Immature natural killer cell (primary cell): ENCODE measurements around the gene HSDL1. TPM values are rescaled to one million over a fixed set of nuclear protein-coding genes. Genes with fewer than 3 reads are reported as not detected.
A peak's percentile ranks its signal among the peaks of the same experiment; 100 is the strongest.
"Not testable (repeated sequence)": the region's sequence is repeated elsewhere in the genome, so short reads cannot be mapped to it uniquely, and the experiment has no call there.

ENCODE experiments used
- DNase-seq, 3 donors: peaks; one replicate each; pipeline ENCODE4 v3.0.0; 2022; ENCODE audit warnings: mixed read lengths in 1 of 3
- H3K27ac Mint-ChIP-seq, 6 donors: one replicate each; pipeline ENCODE4 v1.8.0; 2020; ENCODE audit warnings: mixed read lengths in 6 of 6, mild to moderate bottlenecking in 5 of 6, inconsistent platforms in 4 of 6, moderate library complexity in 3 of 6
- H3K27me3 Mint-ChIP-seq, 3 donors: one replicate each; pipeline ENCODE4 v1.8.0; 2020 to 2021; ENCODE audit warnings: low read depth in 3 of 3, mild to moderate bottlenecking in 3 of 3, mixed read lengths in 3 of 3, moderate library complexity in 3 of 3, inconsistent platforms in 1 of 3
- H3K36me3 Mint-ChIP-seq, 3 donors: one replicate each; pipeline ENCODE4 v1.8.0; 2020; ENCODE audit warnings: mixed read lengths in 3 of 3, inconsistent platforms in 2 of 3, mild to moderate bottlenecking in 2 of 3
- H3K4me1 Mint-ChIP-seq, 2 donors: one replicate each; pipeline ENCODE4 v1.8.0; 2020; ENCODE audit warnings: inconsistent platforms in 2 of 2, mild to moderate bottlenecking in 2 of 2, mixed read lengths in 2 of 2, moderate library complexity in 1 of 2
- H3K4me3 Mint-ChIP-seq, 5 donors: one replicate each; pipeline ENCODE4 v1.8.0; 2020; ENCODE audit warnings: mild to moderate bottlenecking in 5 of 5, mixed read lengths in 5 of 5, inconsistent platforms in 3 of 5, moderate library complexity in 3 of 5
- H3K9me3 Mint-ChIP-seq, 6 donors: one replicate each; pipeline ENCODE4 v1.8.0; 2020; ENCODE audit warnings: mild to moderate bottlenecking in 6 of 6, mixed read lengths in 6 of 6, inconsistent platforms in 4 of 6, moderate library complexity in 3 of 6
- polyA plus RNA-seq, 3 donors: library from polyadenylated mRNA; unstranded; fragments of 300-500 nt; fragmentation: Illumina TruSeq; gene quantifications; one replicate each; pipeline ENCODE4 v1.2.3, GENCODE V29; 2021

HSDL1 gene
- polyA plus RNA-seq, 3 donors from 2014 or later: 6.9 to 13.8 (median 12.2) TPM

DNA sequence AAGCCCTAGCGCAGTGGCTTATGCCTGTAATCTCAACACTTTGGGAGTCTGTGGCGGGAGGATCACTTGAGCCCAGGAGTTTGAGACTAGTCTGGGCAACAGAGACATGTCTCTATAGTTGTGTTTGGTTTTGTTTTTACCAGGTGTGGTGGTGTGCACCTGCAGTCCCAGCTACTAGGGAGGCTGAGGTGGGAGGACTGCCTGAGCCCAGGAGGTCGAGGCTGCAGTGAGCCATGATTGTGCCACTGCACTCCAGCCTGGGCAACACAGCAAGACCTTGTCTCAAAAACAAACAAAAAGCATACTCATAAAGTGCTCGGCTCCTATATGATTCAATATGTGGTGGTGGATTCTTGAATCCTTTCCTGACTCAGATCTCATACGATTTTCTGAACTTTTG is 26.7 kb downstream of the HSDL1 start:
- not testable (repeated sequence) for H3K36me3 Mint-ChIP-seq, H3K9me3 Mint-ChIP-seq, H3K27me3 Mint-ChIP-seq, DNase-seq
- Mint-ChIP-seq H3K4me3 (peak overlapping the region; percentile 42 to 70 (median 61)), H3K27ac (peak overlapping the region in 2 of 6 donors; percentile 45 to 49), H3K4me1 (peaks cover 22 to 26% of the 10 kb centered on the region in 2 donors)

DNA sequence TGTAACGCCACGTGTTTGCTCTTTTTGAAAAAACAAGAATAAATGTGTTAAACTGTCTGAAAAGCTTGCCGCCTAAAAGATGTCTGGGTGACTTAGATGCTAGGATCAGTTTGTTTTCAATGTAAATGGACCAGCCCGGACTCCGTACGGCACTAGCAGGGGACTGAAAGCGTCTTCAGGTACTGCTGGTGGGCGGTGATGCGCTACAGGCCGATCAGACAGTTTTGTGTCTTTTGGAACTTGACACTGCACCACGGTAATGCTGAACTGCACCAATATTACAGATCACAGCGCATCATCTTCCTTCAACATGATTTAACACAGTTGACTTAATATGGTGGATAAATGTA is 27.5 kb downstream of the HSDL1 start:
- peak overlapping the region; percentile 88 to 95 (median 91) for H3K4me3 Mint-ChIP-seq
- no peaks in the 10 kb centered on the region for H3K36me3 Mint-ChIP-seq
- peaks cover 23 to 26% of the 10 kb centered on the region in 2 donors for H3K4me1 Mint-ChIP-seq
- no peak for DNase-seq
- peaks cover 3 to 8% (median 7%) of the 10 kb centered on the region in 3 donors for H3K27me3 Mint-ChIP-seq
- no peaks in the 10 kb centered on the region for H3K9me3 Mint-ChIP-seq
- peak overlapping the region; percentile 85 to 94 (median 88) for H3K27ac Mint-ChIP-seq

DNA sequence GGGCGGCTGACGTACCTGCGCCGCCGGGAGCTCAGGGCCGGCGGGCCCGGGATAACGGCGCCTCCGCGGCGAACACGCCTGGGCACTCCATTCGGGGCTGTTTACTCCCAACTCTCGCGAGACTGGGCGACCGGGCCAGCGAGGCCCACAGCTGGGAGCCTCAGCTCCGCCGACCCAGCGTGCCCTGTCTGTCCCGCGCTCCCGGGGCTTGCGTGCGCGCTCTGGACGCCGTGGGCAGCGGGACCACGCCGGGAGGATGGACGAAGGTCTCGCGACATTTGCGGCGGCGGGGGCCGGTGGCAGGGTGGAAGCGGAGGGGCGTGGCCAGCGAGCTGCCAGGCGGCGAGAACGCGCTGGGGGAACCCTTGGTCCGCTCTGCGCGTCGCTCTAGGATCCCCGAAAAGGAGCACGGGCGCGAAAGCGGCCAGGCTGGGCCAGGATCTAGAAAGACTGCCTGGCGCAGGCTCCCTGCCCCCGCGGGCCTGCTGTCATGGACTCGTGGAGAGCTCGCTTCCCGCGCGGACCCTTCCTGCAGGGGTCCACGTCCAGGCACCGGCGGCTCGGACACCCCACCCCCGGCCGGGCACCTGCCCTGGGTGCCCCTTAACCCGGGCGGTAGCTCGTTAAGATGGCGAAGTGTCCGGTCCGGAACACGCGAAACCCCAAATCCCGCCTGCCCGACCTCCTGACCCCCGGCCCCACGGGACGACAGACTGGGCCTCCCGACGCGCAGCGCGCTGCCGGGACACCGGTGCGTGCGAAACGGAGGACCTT is 28.1 kb downstream of the HSDL1 start, which contains the start of gene MBTPS1:
TSS of gene MBTPS1 (minus strand) at position 223 of the 774 bp plus-strand sequence. CDS start 15,159 bp downstream, outside the sequence.
- no peaks in the 10 kb centered on the region for H3K36me3 Mint-ChIP-seq
- H3K4me1 Mint-ChIP-seq: peaks cover 23 to 26% of the 10 kb centered on the region in 2 donors
- peak within 1 kb of the TSS; percentile 93 to 97 (median 96) for H3K27ac Mint-ChIP-seq
- H3K4me3 Mint-ChIP-seq: peak within 1 kb of the TSS; percentile 91 to 96 (median 92)
- H3K9me3 Mint-ChIP-seq: no peaks in the 10 kb centered on the region
- peak; percentile 99 for DNase-seq
- H3K27me3 Mint-ChIP-seq: peaks cover 3 to 8% (median 7%) of the 10 kb centered on the region in 3 donors

DNA sequence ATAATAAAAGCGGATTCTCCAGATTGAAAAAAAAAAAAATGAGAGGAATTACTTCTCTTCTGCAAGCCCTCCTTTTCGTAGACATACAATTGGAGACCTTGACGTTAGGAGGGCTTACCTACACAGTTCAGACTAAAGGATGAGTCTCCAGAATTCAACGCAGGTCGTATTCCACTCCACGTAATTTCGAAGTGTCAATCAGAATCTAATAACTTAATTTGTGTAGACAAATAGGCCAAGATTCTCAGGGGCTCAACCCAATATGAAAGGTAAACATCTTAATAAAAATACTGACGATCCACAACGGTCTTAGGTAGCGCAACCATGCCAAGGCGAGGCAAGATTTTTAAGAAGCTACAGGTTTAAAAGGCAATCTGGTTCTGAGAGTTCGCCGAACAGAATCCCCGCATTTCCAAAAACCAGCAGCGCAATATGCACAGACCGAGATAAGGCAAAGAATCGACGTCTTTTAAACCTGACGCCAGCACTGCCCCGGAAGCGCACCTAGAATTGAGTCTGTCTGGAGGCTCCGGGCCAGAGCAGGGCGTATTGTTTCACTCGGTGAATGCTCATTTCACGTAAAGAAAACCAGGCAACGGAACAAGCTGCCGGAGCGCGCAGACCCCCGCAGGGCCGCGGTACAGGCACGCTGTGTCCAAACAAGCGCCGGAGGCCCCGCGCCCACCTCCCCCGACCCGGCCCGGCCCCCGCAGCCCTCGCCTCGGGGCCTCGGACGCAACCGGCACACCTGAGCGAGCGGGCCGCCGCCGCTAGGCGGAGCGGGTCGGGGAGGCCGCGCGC is 28.9 kb downstream of the HSDL1 start:
- peaks cover 3 to 8% (median 7%) of the 10 kb centered on the region in 3 donors for H3K27me3 Mint-ChIP-seq
- H3K4me1 Mint-ChIP-seq: peaks cover 23 to 28% of the 10 kb centered on the region in 2 donors
- H3K36me3 Mint-ChIP-seq: no peaks in the 10 kb centered on the region
- no peaks in the 10 kb centered on the region for H3K9me3 Mint-ChIP-seq
- peak overlapping the region; percentile 93 to 97 (median 96) for H3K27ac Mint-ChIP-seq
- DNase-seq: no peak
- peak overlapping the region; percentile 91 to 96 (median 92) for H3K4me3 Mint-ChIP-seq

DNA sequence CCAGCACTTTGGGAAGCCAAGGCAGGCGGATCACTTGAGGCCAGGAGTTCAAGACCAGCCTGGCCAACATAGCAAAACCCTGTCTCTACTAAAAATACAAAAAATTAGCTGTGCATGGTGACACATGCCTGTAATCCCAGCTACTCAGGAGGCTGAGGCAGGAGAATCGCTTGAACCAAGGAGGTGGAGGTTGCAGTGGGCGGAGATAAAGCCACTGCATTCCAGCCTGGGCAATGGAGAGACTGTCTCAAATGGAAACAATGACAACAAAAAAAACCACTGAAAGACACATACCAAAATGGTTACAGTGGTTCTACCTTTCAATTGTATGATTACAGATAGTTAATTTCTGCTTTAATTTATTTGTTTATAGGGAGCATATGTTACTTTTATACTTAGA is 33.0 kb downstream of the HSDL1 start:
- H3K9me3 Mint-ChIP-seq, H3K27ac Mint-ChIP-seq, H3K4me3 Mint-ChIP-seq, H3K27me3 Mint-ChIP-seq, DNase-seq, H3K36me3 Mint-ChIP-seq: not testable (repeated sequence)
- H3K4me1 Mint-ChIP-seq: peaks cover 35 to 56% of the 10 kb centered on the region in 2 donors

DNA sequence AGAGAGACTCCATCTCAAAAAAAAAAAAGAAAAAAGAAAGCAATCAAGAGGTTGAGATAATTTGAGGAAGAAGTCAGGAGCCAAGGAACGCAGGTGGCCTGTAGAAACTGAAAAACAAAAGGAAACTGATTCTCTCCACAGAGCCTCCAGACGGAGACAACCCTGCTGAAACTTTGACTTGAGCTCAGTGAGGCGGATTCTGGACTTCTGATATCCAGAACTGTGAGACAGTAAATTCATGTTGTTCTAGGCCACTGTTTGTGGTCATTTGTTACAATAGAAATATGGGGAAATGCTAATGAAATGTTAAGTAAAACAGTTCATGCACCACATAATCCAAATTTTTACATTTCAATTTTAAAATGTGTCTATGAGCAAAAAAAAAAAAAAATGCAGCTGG is 33.5 kb downstream of the HSDL1 start:
- peaks cover 3 to 5% (median 3%) of the 10 kb centered on the region in 3 donors for H3K27me3 Mint-ChIP-seq
- H3K9me3 Mint-ChIP-seq: no peaks in the 10 kb centered on the region
- no peaks in the 10 kb centered on the region for H3K36me3 Mint-ChIP-seq
- no peak overlapping the region for H3K27ac Mint-ChIP-seq
- H3K4me3 Mint-ChIP-seq: no peak overlapping the region
- no peak for DNase-seq
- H3K4me1 Mint-ChIP-seq: peaks cover 39 to 60% of the 10 kb centered on the region in 2 donors

DNA sequence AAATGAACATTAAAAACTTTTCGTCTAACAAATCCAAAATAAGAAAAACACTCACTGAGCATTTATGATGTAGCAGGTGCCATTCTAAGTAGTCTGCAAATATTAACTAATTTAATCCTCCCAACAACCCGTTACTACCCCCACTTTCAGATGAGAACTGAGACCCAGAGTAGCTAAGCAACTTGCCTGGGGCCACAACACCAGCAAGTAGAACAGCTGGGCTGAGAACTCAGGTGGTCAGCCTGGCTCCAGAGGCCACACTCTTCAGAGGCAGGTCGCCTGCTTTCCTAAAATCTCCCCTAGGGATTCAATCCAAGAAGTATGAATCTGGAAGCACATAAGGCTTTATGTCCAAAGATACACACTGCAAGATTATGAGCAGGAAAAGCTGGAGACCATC is 34.5 kb downstream of the HSDL1 start:
- H3K4me3 Mint-ChIP-seq: no peak overlapping the region
- peak overlapping the region in 1 of 6 donors; percentile 22 for H3K27ac Mint-ChIP-seq
- no peaks in the 10 kb centered on the region for H3K9me3 Mint-ChIP-seq
- peaks cover 0 to 3% (median 2%) of the 10 kb centered on the region in 3 donors for H3K27me3 Mint-ChIP-seq
- H3K4me1 Mint-ChIP-seq: peaks cover 35 to 59% of the 10 kb centered on the region in 2 donors
- no peaks in the 10 kb centered on the region for H3K36me3 Mint-ChIP-seq
- no peak for DNase-seq

DNA sequence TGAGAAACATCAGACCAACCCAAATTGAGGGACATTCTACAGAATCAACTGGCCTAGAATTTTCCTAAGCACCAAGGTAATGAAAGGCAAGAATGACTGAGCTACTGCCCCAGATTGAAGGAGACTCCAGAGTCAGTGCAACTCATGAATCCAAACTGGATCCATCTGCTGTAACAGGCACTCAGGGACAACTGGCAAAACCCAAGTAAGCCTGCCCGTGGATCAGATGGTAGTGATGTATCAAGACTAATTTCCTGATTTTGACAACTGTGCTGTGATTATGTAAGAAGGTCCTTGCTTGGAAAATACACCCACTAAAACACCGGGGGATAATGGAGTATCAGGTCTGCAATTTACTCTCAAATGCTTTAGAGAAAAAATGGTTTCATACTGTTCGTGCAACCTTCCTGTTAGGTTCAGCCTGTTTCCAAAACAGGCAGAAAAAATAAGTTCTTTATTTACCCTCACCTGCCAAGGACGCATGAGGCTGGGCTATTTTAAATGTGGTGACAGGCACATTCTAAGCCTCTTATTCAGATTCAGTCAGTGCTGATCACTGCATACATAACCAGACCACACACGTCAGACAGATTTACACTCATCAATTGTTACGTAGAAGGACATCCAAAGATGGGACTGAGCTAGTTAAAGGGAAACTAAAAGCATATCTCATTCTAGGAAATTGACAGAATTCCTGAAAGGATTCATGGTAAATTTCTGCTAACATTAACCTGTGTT is 35.2 kb downstream of the HSDL1 start:
- Mint-ChIP-seq H3K4me3 (no peak overlapping the region), H3K27ac (no peak overlapping the region), H3K36me3 (no peaks in the 10 kb centered on the region), H3K27me3 (peaks cover 0 to 2% (median 2%) of the 10 kb centered on the region in 3 donors), H3K9me3 (no peaks in the 10 kb centered on the region), H3K4me1 (peaks cover 36 to 60% of the 10 kb centered on the region in 2 donors)
- no peak for DNase-seq

DNA sequence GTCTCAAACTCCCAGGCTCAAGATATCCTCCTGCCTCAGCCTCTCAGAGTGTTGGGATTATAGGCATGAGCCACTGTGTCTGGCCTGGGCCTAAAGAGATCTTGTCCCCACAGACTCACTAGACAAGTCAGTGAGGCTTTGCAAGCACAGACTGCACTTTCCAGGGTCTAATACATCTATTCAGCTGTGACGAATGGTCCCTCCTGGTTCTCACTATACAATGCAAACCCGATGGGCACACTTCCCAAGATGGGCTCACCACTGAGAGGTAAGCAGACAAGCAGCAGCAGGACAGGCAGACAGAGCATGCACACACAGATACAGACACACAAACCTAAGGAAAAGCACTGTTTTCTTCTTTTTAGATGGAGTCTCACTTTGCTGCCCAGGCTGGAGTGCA is 37.1 kb downstream of the HSDL1 start:
- Mint-ChIP-seq H3K27ac (peak overlapping the region in 2 of 6 donors; percentile 40 to 62), H3K4me1 (peaks cover 35 to 64% of the 10 kb centered on the region in 2 donors), H3K4me3 (no peak overlapping the region)

DNA sequence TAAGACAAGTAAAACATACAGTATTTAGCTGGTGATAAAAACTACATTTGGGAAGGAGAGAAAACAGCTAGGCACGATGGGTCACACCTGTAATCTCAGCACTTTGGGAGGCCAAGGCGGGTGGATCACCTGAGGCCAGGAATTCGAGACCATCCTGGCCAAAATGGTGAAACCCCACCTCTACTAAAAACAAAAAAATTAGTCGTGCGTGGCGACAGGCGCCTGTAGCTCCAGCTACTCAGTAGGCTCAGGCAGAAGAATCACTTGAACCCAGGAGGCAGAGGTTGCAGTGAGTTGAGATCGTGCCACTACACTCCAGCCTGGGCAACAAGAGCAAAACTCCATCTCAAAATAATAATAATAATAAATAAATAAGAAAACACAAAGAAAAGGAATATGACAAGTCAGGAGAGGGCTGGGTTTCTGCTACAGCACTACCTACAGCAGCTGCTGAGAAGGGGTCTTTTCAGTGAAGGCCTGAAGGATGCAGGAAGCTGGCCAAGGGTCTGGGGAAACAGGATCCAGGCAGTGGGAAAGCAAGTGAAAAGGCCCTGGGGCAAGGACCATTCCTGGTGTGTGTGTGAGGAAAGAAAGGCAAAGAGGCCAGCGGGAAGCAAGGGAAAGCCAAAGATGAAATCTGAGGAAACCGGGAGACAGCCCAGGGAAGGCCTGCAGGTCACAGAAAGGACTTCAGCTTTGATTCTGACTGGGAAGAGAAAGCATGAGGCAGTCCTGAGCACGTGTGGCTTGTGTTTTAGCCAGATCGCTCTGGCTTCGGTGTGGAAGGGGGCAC is 38.8 kb downstream of the HSDL1 start:
- Mint-ChIP-seq H3K27ac (peak overlapping the region in 4 of 6 donors; percentile 31 to 44 (median 39)), H3K9me3 (no peaks in the 10 kb centered on the region), H3K4me3 (no peak overlapping the region), H3K4me1 (peaks cover 42 to 79% of the 10 kb centered on the region in 2 donors), H3K36me3 (peaks cover 0 to 3% (median 0%) of the 10 kb centered on the region in 3 donors), H3K27me3 (peaks cover 0 to 2% (median 0%) of the 10 kb centered on the region in 3 donors)
- no peak for DNase-seq

More for the DNA sequence above, 37.1 kb downstream of the HSDL1 start:
- no peak for DNase-seq
- Mint-ChIP-seq H3K27me3 (peaks cover 0 to 2% (median 0%) of the 10 kb centered on the region in 3 donors), H3K36me3 (no peaks in the 10 kb centered on the region), H3K9me3 (no peaks in the 10 kb centered on the region)

DNA sequence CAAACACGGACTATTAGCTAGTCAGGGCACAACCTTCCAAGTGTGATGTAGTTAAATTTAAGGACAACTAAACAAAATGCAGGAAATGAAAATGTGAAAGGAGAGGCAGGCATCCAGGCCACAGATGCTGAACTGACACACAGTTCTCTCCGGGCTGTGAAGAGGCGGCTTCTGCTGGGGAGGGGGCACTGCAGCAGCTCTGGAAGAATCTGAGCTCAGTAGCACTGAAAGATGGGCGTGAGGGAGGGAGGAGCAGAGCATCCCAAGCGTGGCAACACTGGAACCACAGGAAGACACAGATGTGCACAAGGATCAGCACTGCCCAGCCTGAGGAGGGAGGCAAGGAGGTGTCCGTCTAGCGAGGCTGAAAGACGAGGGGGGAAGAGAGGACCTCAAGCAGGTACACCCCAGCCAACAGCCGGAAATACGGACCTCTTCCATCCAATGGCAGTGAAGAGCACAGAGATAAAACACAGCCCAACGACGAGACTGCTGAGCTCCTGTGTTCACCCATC is 39.6 kb downstream of the HSDL1 start:
- no peaks in the 10 kb centered on the region for H3K9me3 Mint-ChIP-seq

DNA sequence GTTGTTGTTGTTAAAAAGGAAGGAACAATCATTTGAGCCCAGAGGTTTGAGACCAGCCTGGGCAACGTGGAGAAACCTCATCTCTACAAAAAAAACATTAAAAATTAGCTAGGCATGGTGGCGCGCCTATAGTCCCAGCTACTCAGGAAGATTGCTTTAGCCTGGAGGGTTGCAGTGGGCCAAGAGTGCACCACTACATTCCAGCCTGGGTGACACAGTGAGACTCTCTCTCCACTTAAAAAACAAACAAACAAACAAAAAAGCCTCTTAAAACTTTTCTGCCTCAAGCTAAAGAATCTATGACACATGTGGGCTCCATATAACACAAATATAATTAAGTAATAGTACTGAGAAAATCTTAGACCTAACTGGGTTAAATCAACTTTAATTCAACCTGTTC is 40.7 kb downstream of the HSDL1 start:
- no peaks in the 10 kb centered on the region for H3K9me3 Mint-ChIP-seq
- peak overlapping the region in 1 of 6 donors; percentile 14 for H3K27ac Mint-ChIP-seq
- H3K36me3 Mint-ChIP-seq: peaks cover 0 to 3% (median 0%) of the 10 kb centered on the region in 3 donors
- peaks cover 0 to 4% (median 0%) of the 10 kb centered on the region in 3 donors for H3K27me3 Mint-ChIP-seq
- H3K4me3 Mint-ChIP-seq: no peak overlapping the region
- H3K4me1 Mint-ChIP-seq: peaks cover 38 to 70% of the 10 kb centered on the region in 2 donors
- no peak for DNase-seq

More for the DNA sequence above, 39.6 kb downstream of the HSDL1 start:
- Mint-ChIP-seq H3K36me3 (peaks cover 0 to 3% (median 0%) of the 10 kb centered on the region in 3 donors), H3K4me1 (peaks cover 36 to 71% of the 10 kb centered on the region in 2 donors), H3K27ac (peak overlapping the region in 3 of 6 donors; percentile 31 to 43 (median 35)), H3K27me3 (peaks cover 0 to 2% (median 0%) of the 10 kb centered on the region in 3 donors), H3K4me3 (no peak overlapping the region)
- DNase-seq: no peak
